Bronchial epithelial cell (primary cell): ENCODE measurements around the gene ARRB1. TPM values are rescaled to one million over a fixed set of nuclear protein-coding genes. Genes with fewer than 3 reads are reported as not detected.
A peak's percentile ranks its signal among the peaks of the same experiment; 100 is the strongest.
"Not testable (repeated sequence)": the region's sequence is repeated elsewhere in the genome, so short reads cannot be mapped to it uniquely, and the experiment has no call there.

ENCODE experiments used
- DNase-seq: peaks from one replicate; pipeline ENCODE4 v3.0.0-alpha.2; 2010; ENCODE audit warnings: low read depth
- FAIRE-seq: peaks from 2 replicates; lab custom pipeline; 2011; peaks lifted over from hg19 to GRCh38; lab: Jason Lieb, UNC
- H3K27me3 ChIP-seq: 2 replicates; pipeline ENCODE4 v1.5.1; 2011; ENCODE audit warnings: low read length; ENCODE audit not compliant: control insufficient read depth, insufficient read depth
- H3K36me3 ChIP-seq: 2 replicates; pipeline ENCODE4 v1.5.1; 2011; ENCODE audit warnings: low read length; ENCODE audit not compliant: control insufficient read depth, insufficient read depth
- H3K4me3 ChIP-seq: 2 replicates; pipeline ENCODE4 v1.5.1; 2011; ENCODE audit warnings: mild to moderate bottlenecking, low read depth, low read length, control low read depth
- CTCF ChIP-seq: IDR thresholded peaks from 2 replicates; pipeline ENCODE4 v1.5.1; 2011; ENCODE audit warnings: mild to moderate bottlenecking, moderate library complexity, low read length, control low read depth, inconsistent platforms; ENCODE audit not compliant: insufficient read depth, severe bottlenecking
- total RNA-seq: library from RNA; depleted of rRNA; stranded (reverse); fragments of >200 nt; gene quantifications from 2 replicates; pipeline ENCODE4 v1.2.1, GENCODE V29; 2014

The ARRB1 gene
- total RNA-seq, 1 donor from 2014 or later = 0.26 TPM

- Histone ChIP-seq H3K36me3 (no peaks in the 10 kb centered on the region), H3K4me3 (no peak overlapping the region), H3K27me3 (no peaks in the 10 kb centered on the region)
- DNase-seq (peak; percentile 41), FAIRE-seq (no peak)
- TF ChIP-seq CTCF = peak; percentile 98
These were observed 33.1 kb upstream of the ARRB1 start for GRCh38 chr11:75384438-75385080.

GRCh38 chr11:75383246-75383645 lies 31.8 kb upstream of the ARRB1 start:
- Histone ChIP-seq H3K27me3 (no peaks in the 10 kb centered on the region), H3K4me3 (no peak overlapping the region), H3K36me3 (no peaks in the 10 kb centered on the region)
- FAIRE-seq = no peak
- no peak for TF ChIP-seq CTCF
- DNase-seq = no peak

GRCh38 chr11:75380716-75381420 lies 29.4 kb upstream of the ARRB1 start:
- no peak for FAIRE-seq
- no peak for TF ChIP-seq CTCF
- no peaks in the 10 kb centered on the region for H3K36me3 ChIP-seq
- no peak overlapping the region for H3K4me3 ChIP-seq
- no peaks in the 10 kb centered on the region for H3K27me3 ChIP-seq
- DNase-seq = peak; percentile 71

DNA sequence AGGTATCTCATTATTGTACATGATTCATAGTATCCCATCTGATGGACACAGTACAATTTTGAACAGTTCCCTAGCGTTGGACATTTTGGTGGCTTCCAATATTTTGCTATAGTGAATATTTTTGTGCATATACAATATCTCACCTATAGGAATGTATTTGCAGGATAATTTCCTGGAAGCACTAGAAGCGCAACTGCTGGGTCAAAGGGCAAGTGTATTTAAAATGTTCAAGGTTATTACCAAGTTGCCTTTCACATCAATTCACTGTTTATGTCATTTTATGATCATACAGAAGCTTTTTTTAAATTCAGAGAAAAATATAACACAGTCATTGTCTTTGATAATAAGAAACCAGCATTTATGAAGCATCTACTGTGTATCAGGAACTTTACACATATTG lies 28.8 kb upstream of the ARRB1 start:
- DNase-seq = no peak
- no peak for TF ChIP-seq CTCF
- no peak for FAIRE-seq
- no peaks in the 10 kb centered on the region for H3K27me3 ChIP-seq
- H3K4me3 ChIP-seq = no peak overlapping the region
- no peaks in the 10 kb centered on the region for H3K36me3 ChIP-seq

GRCh38 chr11:75378776-75379175 lies 27.3 kb upstream of the ARRB1 start:
- not testable (repeated sequence) for H3K4me3 ChIP-seq, FAIRE-seq, H3K27me3 ChIP-seq, H3K36me3 ChIP-seq, DNase-seq

- H3K27me3 ChIP-seq = peaks cover 3% of the 10 kb centered on the region
- H3K4me3 ChIP-seq = no peak overlapping the region
- no peak for TF ChIP-seq CTCF
- FAIRE-seq (no peak), DNase-seq (no peak)
- H3K36me3 ChIP-seq = no peaks in the 10 kb centered on the region
These were observed 24.7 kb upstream of the ARRB1 start for GRCh38 chr11:75376175-75376574.
